Brain microvascular endothelial cell (primary cell): ENCODE data around the gene SVOPL.

Experiments
- DNase-seq: peaks from one replicate; pipeline ENCODE4 v3.0.0-alpha.2; 2020
- H3K27ac ChIP-seq: fragments of 250-450 bp; sonication (Bioruptor Pico); 2 replicates; pipeline ENCODE4 v1.5.1; 2020; ENCODE audit warnings: mild to moderate bottlenecking, moderate library complexity
- H3K27me3 ChIP-seq: fragments of 250-450 bp; sonication (Bioruptor Pico); replicated peaks from 2 replicates; pipeline ENCODE4 v1.5.1; 2020; ENCODE audit warnings: mild to moderate bottlenecking
- H3K36me3 ChIP-seq: fragments of 250-450 bp; sonication (Bioruptor Pico); replicated peaks from 2 replicates; pipeline ENCODE4 v1.5.1; 2020; ENCODE audit warnings: mild to moderate bottlenecking
- H3K4me3 ChIP-seq: 2 replicates; pipeline ENCODE4 v1.5.1; 2011; ENCODE audit warnings: low read depth, mild to moderate bottlenecking, control low read depth, low read length, moderate library complexity
- CTCF ChIP-seq: IDR thresholded peaks from 2 replicates; pipeline ENCODE4 v1.5.1; 2011; ENCODE audit warnings: low read depth, mild to moderate bottlenecking, moderate library complexity, low read length, control low read depth, inconsistent platforms; ENCODE audit errors: missing control alignments
- in situ Hi-C: cut with HindIII; loops from 2 replicates; pipeline ENCODE4 v1.10.0; 2017; ENCODE audit warnings: low sequenced_read_pairs, low pct_ligation_motif_present

Gene SVOPL

GRCh38 chr7:138608275-138608674 is 92.9 kb downstream of the SVOPL start:
- H3K27me3 ChIP-seq: no peaks in the 10 kb centered on the region
- no peaks in the 10 kb centered on the region for H3K36me3 ChIP-seq
- peak; percentile 69 for DNase-seq
- no peak overlapping the region for H3K4me3 ChIP-seq
- in situ Hi-C loops: no loop called here
- no peak for TF ChIP-seq CTCF
- H3K27ac ChIP-seq: no peak overlapping the region

GRCh38 chr7:138607216-138608126 is 93.7 kb downstream of the SVOPL start:
- no peak for TF ChIP-seq CTCF
- no peaks in the 10 kb centered on the region for H3K27me3 ChIP-seq
- DNase-seq: no peak
- no peak overlapping the region for H3K27ac ChIP-seq
- in situ Hi-C loops: no loop called here
- no peak overlapping the region for H3K4me3 ChIP-seq
- H3K36me3 ChIP-seq: no peaks in the 10 kb centered on the region

- Histone ChIP-seq H3K27ac (no peak overlapping the region), H3K36me3 (no peaks in the 10 kb centered on the region), H3K27me3 (no peaks in the 10 kb centered on the region), H3K4me3 (no peak overlapping the region)
- TF ChIP-seq CTCF: no peak
- in situ Hi-C loops: no loop called here
- DNase-seq: no peak
These were observed 94.9 kb downstream of the SVOPL start for GRCh38 chr7:138606236-138606635.

GRCh38 chr7:138603549-138604318 is 97.4 kb downstream of the SVOPL start:
- H3K4me3 ChIP-seq: no peak overlapping the region
- H3K36me3 ChIP-seq: no peaks in the 10 kb centered on the region
- in situ Hi-C loops: no loop called here
- peak; percentile 13 for DNase-seq
- H3K27ac ChIP-seq: no peak overlapping the region
- no peak for TF ChIP-seq CTCF
- no peaks in the 10 kb centered on the region for H3K27me3 ChIP-seq

GRCh38 chr7:138602451-138602850 is 98.7 kb downstream of the SVOPL start:
- no peaks in the 10 kb centered on the region for H3K27me3 ChIP-seq
- DNase-seq: no peak
- H3K4me3 ChIP-seq: no peak overlapping the region
- TF ChIP-seq CTCF: no peak
- H3K27ac ChIP-seq: no peak overlapping the region
- no peaks in the 10 kb centered on the region for H3K36me3 ChIP-seq
- in situ Hi-C loops: no loop called here
